Measurements from ENCODE around the gene RAI1. TPM values are rescaled to one million over a fixed set of nuclear protein-coding genes. Genes with fewer than 3 reads are reported as not detected.
A peak's percentile ranks its signal among the peaks of the same experiment; 100 is the strongest.

RAI1 gene
- total RNA-seq, 1 experiment from 2014 or later: 86.3 TPM

DNA sequence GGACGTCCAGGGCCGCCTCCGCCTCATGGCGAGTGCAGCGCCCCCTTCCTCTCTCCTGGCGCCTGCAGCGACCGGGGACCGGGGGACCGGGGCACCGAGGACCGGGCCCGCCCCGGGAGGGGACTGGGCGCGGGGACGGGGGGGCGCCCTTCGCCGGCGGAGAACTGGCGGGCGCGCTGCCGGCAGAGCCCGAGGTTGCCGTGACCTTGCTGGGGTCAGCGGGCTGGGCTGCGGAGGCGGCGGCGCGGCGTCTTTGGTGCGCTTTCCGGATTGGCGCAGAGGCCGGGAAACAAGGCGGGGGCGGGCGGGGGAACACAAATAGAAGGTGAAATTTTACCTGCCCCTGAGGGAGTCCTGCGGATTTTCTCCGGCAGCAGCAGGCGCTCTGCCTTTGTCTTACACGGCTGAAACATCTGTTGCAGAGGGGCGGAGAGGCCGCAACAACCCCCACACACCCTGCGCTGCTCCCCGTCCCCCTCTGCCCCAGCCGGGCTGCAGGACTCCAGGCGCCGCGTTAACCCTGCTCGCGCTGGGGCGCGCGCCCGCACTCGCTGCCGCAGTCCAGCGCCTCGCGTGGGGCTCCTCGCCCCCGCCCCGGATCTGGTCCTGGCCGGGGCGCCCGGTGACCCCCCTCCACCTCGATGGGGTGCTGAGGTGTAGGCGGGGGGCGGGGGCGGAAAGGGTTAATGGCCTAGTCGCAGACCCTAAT is 102.0 kb downstream of the RAI1 start:
- H3K9me2 ChIP-seq (ENCODE audit: insufficient read depth): no peaks in the 10 kb centered on the region
- H3K27me3 ChIP-seq (ENCODE audit: insufficient read depth, low read depth): no peaks in the 10 kb centered on the region
- no peak overlapping the region for H2AFZ ChIP-seq
- peaks cover 18% of the 10 kb centered on the region; the same call in 1 of the 2 replicates for H3F3A ChIP-seq (ENCODE audit: insufficient read depth, low read depth)
- peak in 1 of 2 experiments; percentile 70 for DNase-seq
- no peaks in the 10 kb centered on the region for H3K36me3 ChIP-seq (ENCODE audit: low read depth)
- peak overlapping the region; percentile 62 for H3K4me2 ChIP-seq
- BruUV-seq (replicated peaks): no TSS peak
- intact Hi-C loops (cut with micrococcal nuclease; ENCODE audit: unreplicated experiment): loop anchor here (2.0 kb wide), 1 partner anchor 98 kb away; no protein-coding TSS in a partner anchor
- POLR2A ChIA-PET (ENCODE audit: unreplicated experiment): interaction anchor here (0.6 kb wide), 1 partner anchor 189 kb away, joined by 3 read pairs; the partner anchor contains the start of gene TOM1L2
- CTCF ChIA-PET: no interaction called here
- TF ChIP-seq, protein P1, sequence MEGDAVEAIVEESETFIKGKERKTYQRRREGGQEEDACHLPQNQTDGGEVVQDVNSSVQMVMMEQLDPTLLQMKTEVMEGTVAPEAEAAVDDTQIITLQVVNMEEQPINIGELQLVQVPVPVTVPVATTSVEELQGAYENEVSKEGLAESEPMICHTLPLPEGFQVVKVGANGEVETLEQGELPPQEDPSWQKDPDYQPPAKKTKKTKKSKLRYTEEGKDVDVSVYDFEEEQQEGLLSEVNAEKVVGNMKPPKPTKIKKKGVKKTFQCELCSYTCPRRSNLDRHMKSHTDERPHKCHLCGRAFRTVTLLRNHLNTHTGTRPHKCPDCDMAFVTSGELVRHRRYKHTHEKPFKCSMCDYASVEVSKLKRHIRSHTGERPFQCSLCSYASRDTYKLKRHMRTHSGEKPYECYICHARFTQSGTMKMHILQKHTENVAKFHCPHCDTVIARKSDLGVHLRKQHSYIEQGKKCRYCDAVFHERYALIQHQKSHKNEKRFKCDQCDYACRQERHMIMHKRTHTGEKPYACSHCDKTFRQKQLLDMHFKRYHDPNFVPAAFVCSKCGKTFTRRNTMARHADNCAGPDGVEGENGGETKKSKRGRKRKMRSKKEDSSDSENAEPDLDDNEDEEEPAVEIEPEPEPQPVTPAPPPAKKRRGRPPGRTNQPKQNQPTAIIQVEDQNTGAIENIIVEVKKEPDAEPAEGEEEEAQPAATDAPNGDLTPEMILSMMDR (conservative IDR thresholded peaks at IDR 0.05): no peak
- no peak for TF ChIP-seq EZH2 (IDR thresholded peaks at IDR 0.05; ENCODE audit: low read depth)
- H3K4me1 ChIP-seq (replicated peaks; ENCODE audit: insufficient read depth): peaks cover 16% of the 10 kb centered on the region
- no peak overlapping the region for H3K27ac ChIP-seq
- peak overlapping the region; percentile 31; the same call in 1 of the 2 replicates for H3K4me3 ChIP-seq
- H4K20me1 ChIP-seq (ENCODE audit: insufficient read depth): peaks cover 77% of the 10 kb centered on the region
- H3K79me2 ChIP-seq (ENCODE audit: low read depth): peaks cover 33% of the 10 kb centered on the region
- no peaks in the 10 kb centered on the region for H3K9me3 ChIP-seq (ENCODE audit: insufficient read depth, low read depth)

DNA sequence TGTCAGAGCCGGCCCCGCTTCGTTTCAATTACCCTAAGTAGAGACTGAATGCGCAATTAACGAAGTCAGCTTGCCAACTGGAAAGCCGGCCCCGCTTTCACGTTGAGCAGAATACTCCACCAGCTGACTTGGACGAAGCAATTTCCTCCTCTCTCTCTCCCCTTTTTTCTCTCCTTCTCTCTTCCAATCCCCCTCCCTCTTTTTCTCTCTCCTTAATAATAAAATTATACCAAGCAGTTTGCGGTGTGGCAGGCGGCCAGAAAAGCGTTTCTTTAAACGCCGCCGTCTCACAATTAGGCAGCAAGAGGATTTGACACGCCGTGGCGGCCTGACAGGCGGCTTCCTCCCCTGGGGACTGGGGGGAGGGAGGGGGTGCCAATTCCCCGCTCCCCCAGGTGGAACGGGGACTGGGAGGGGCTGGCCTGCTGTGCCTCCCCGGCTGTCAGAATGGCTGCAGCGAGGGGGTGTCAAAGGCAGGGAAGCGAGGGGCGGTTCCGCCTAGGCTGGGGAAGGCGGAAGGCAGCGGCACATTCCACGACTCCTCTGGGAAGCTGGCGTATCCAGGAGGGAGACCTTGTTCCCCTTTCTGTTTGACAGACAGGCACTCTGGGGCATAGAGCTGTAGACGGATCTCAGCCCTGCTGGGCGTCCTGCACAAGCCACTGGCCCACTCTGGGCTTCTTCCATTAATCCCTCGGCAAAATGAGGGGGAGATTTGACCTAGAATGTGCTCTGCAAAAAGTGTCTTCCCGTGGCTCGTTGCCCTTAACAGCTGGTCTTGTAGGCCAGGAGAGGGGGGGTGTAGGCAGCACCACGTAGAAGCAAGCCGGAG is 102.8 kb downstream of the RAI1 start:
- intact Hi-C loops (cut with micrococcal nuclease; ENCODE audit: unreplicated experiment): loop anchor here (2.0 kb wide), 1 partner anchor 99 kb away; no protein-coding TSS in a partner anchor
- ChIA-PET POLR2A (ENCODE audit: unreplicated experiment) (interaction anchor here (0.6 kb wide), 2 partner anchors 56 to 188 kb away, joined by 3 to 12 read pairs; partner anchors contain the start of gene TOM1L2), CTCF (no interaction called here)
- peaks cover 79% of the 10 kb centered on the region for H4K20me1 ChIP-seq (ENCODE audit: insufficient read depth)
- no peak overlapping the region for H2AFZ ChIP-seq
- H3K9me2 ChIP-seq (ENCODE audit: insufficient read depth): no peaks in the 10 kb centered on the region
- H3K9me3 ChIP-seq (ENCODE audit: insufficient read depth, low read depth): no peaks in the 10 kb centered on the region
- no TSS peak for BruUV-seq (replicated peaks)
- peaks cover 18% of the 10 kb centered on the region; the same call in 1 of the 2 replicates for H3F3A ChIP-seq (ENCODE audit: insufficient read depth, low read depth)
- TF ChIP-seq EZH2 (IDR thresholded peaks at IDR 0.05; ENCODE audit: low read depth): no peak
- TF ChIP-seq, protein P1 (conservative IDR thresholded peaks at IDR 0.05): no peak
- no peak for DNase-seq
- H3K27ac ChIP-seq: no peak overlapping the region
- peaks cover 16% of the 10 kb centered on the region for H3K4me1 ChIP-seq (replicated peaks; ENCODE audit: insufficient read depth)
- peaks cover 33% of the 10 kb centered on the region for H3K79me2 ChIP-seq (ENCODE audit: low read depth)
- no peaks in the 10 kb centered on the region for H3K27me3 ChIP-seq (ENCODE audit: insufficient read depth, low read depth)
- no peak overlapping the region for H3K4me3 ChIP-seq
- peak overlapping the region; percentile 62; the same call in 1 of the 2 replicates for H3K4me2 ChIP-seq
- H3K36me3 ChIP-seq (ENCODE audit: low read depth): no peaks in the 10 kb centered on the region

DNA sequence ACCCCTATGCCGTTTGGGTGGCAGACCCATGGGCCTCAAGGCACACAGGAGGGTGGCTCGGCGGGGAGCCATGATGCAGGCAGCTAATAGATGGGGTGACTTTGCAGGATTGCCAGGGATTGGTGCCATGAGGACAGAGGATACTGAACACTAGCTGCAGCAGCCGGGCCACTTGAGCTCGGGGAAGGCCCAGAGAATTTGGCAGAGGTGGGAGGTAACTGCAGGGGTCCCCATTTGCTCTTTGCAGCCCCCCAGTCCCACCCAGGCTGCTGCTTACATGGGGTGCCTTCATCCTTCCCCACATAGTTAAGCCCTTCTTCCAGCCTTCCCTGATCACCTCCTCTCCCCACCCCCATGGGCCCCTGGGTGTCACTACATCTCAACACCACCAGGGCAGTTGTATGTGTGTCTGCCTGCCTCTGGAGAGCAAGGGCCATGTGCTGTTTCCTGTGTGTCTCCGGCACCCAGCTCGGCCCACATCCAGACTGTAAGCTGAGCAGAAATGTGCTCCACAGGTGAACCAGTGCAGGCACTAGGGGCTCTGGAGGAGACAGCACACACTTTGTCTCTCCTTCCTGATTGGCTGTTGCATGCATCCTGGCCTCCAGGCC is 103.5 kb downstream of the RAI1 start:
- CTCF ChIA-PET: no interaction called here
- TF ChIP-seq, protein P1 (conservative IDR thresholded peaks at IDR 0.05): peak; percentile 36; the same call in 1 of the 2 replicates
- TF ChIP-seq EZH2 (IDR thresholded peaks at IDR 0.05; ENCODE audit: low read depth): no peak
- peaks cover 18% of the 10 kb centered on the region; the same call in 1 of the 2 replicates for H3F3A ChIP-seq (ENCODE audit: insufficient read depth, low read depth)
- no peak for DNase-seq
- BruUV-seq (replicated peaks): no TSS peak
- H3K4me3 ChIP-seq: no peak overlapping the region
- no peaks in the 10 kb centered on the region for H3K9me3 ChIP-seq (ENCODE audit: insufficient read depth, low read depth)
- H3K36me3 ChIP-seq (ENCODE audit: low read depth): no peaks in the 10 kb centered on the region
- H3K4me2 ChIP-seq: no peak overlapping the region
- peaks cover 33% of the 10 kb centered on the region for H3K79me2 ChIP-seq (ENCODE audit: low read depth)
- intact Hi-C loops (cut with micrococcal nuclease; ENCODE audit: unreplicated experiment): no loop called here
- no peak overlapping the region for H2AFZ ChIP-seq
- H3K27ac ChIP-seq: no peak overlapping the region
- peaks cover 83% of the 10 kb centered on the region for H4K20me1 ChIP-seq (ENCODE audit: insufficient read depth)
- H3K4me1 ChIP-seq (replicated peaks; ENCODE audit: insufficient read depth): peaks cover 16% of the 10 kb centered on the region
- POLR2A ChIA-PET (ENCODE audit: unreplicated experiment): interaction anchor here (0.6 kb wide), 1 partner anchor 56 kb away, joined by 12 read pairs; no protein-coding TSS in a partner anchor
- H3K27me3 ChIP-seq (ENCODE audit: insufficient read depth, low read depth): no peaks in the 10 kb centered on the region
- H3K9me2 ChIP-seq (ENCODE audit: insufficient read depth): no peaks in the 10 kb centered on the region

Measured in PC-9 (cell line).